Measurements from ENCODE around the gene FBXL4.

The FBXL4 gene

GRCh38 chr6:98947411-98948292, at the start of gene FBXL4:
TSS of gene FBXL4 (minus strand) at chr6:98947946. CDS start at chr6:98926988, 20,958 bp downstream.
- peak; percentile 59 to 70 for DNase-seq (ENCODE audit: low read depth in 2 of 2)

- no peak for DNase-seq (ENCODE audit: low read depth in 2 of 2)
These were observed 47.4 kb upstream of the FBXL4 start for GRCh38 chr6:98995116-98995515.

DNA sequence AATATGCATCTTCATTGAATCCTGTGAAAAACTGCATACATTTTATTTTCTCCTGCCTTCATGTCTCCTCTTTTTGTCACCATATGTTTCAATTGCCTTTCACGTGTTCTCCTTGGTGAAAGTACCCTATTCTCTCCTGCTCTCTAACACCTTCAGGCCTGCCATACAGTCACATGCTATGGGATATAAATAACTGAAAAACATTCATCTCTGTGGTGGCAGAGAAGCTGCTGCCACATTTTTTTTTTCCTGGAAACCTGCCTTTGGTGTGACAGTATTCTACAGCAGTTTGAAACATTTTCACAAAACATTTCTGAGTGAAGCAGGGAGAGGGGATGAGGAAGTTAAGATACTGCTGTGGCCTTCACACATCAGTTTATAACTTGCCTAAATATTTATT, 44.8 kb upstream of the FBXL4 start:
- no peak for DNase-seq (ENCODE audit: low read depth in 2 of 2)

GRCh38 chr6:98986071-98986615, 38.4 kb upstream of the FBXL4 start:
- no peak for DNase-seq (ENCODE audit: low read depth in 2 of 2)

- no peak for DNase-seq (ENCODE audit: low read depth in 2 of 2)
These were observed 37.6 kb upstream of the FBXL4 start for GRCh38 chr6:98985391-98985790.

GRCh38 chr6:98984121-98984520, 36.4 kb upstream of the FBXL4 start:
- DNase-seq (ENCODE audit: low read depth in 2 of 2) = no peak

DNA sequence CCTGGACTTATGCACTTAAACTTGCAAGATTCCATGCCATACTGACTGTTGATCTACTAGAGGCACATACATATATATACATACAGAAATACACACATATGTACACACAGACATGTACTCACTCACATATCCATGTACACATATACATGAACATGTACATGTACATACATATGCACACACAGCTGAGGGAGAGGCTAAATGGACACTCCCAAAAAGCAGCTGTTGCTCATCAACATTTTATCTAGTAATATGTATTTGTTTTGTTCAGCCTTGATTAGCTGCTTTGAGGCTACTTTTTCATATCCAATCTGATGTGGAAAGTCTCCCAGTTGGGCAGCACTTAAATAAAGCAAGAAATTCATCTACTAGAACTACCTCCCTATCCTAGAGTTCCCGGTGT, 33.7 kb upstream of the FBXL4 start:
- DNase-seq (ENCODE audit: low read depth in 2 of 2) = no peak

DNA sequence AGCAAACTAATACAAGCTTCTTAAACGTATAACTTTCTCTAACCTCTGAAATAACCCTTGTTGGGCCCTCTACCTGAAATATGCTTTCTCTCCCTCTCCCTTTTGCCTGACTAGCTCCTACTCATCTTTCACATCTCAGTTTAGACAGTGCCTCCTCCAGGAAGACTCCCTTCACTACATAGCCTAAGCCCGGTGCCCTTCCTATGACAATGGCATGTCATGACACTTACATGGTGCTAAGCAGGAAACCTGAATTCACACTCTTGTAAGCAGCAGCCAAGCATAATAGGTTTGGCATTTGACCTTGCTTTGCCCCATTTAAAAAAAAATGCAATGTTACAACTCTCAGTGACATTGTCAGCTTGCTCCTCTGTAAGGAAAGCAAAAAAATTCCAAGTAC, 33.1 kb upstream of the FBXL4 start:
- no peak for DNase-seq (ENCODE audit: low read depth in 2 of 2)

GRCh38 chr6:98977671-98978292, 30.0 kb upstream of the FBXL4 start:
- DNase-seq (ENCODE audit: low read depth in 2 of 2) = no peak

DNA sequence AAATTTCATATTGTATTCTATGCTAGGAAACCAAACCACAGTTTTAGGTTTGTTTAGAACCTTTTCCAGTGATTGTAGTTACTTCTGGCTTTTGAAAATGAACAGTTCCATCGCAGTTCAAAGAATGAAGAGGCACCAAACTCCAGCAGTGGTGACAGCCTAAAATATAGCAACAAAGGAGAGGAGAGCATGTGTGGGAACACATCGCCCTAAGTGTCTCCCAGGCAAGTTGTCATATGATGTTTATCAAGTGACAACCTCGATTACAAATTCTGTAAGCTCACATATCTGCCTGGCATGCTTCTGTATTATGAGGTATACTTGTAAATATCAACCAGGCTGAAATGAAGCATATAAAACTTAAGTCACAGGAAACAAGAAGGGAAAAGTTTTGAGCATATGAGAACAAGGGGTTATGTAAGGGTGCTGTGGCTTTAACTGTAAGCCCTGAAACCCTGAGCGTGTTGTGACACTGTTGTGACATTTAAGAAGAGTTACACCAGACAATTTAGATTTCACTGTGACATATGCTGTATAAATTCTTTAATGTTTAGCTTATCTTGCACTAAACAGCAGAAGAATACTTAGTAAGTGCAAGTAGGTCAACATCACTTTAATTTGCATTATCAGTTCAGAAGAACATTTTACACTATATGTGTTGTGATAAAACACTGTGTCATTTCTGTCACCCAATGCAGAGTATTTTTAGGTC, 29.1 kb upstream of the FBXL4 start:
- no peak for DNase-seq (ENCODE audit: low read depth in 2 of 2)

GRCh38 chr6:98975421-98975820, 27.7 kb upstream of the FBXL4 start:
- DNase-seq (ENCODE audit: low read depth in 2 of 2) = no peak

DNA sequence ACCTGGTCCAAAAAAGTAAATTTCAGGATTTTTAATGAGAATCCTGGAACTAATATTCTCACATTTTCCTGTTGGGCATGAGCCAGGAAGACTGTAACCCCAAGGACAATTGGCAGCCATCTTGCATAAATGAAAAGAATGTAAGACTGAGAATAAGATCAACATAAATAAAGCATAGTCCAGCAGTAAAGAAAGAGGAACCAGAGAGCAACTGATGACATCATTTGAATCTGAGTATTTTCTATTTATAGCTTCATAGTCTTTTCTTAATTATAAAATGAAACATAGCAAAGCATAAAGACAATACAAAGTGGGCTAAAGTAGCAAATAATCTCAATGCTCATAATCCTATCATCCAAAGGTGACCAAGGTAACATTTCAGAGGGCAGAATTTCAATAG, 26.6 kb upstream of the FBXL4 start:
- DNase-seq (ENCODE audit: low read depth in 2 of 2) = no peak

GRCh38 chr6:98973571-98973970, 25.8 kb upstream of the FBXL4 start:
- DNase-seq (ENCODE audit: low read depth in 2 of 2) = no peak

DNA sequence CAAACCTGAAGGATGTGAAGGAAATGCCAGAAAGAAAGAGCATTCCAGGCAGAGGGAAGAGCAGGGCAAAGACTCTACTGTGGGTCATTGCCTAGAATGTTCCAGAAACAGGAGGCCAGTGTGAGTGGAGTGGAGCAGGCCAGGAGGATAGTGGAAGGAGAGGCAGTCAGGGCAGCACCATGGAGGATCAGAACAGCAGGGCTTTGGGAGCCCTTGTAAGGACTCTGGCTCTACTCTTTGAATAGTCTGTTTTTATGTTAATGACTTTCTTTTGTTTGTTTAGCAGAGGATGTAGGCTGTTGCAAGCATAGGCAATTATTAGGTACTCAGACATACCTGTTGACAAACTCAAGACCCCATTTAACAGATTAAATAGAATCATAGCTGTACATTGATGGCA, 23.6 kb upstream of the FBXL4 start:
- DNase-seq (ENCODE audit: low read depth in 2 of 2) = no peak

DNA sequence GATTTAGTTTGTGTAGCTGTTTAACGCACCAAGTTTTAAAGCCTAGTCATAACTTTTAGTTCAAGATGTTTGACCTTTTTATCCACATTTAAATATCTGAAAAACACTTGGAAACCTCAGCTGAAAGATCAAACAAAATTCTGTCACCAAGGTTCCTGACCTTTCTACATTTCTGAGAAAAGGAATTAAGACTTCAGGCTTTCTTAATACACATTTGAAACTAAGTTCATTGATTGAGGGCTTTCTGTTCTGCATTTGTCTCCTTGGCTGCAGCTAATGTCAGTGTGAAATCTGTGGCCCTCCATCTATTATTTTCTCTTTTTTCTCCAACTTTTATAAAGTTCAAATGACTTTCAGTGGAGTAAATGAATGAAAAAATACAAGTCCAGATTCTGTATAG, 22.7 kb upstream of the FBXL4 start:
- DNase-seq (ENCODE audit: low read depth in 2 of 2) = no peak

DNA sequence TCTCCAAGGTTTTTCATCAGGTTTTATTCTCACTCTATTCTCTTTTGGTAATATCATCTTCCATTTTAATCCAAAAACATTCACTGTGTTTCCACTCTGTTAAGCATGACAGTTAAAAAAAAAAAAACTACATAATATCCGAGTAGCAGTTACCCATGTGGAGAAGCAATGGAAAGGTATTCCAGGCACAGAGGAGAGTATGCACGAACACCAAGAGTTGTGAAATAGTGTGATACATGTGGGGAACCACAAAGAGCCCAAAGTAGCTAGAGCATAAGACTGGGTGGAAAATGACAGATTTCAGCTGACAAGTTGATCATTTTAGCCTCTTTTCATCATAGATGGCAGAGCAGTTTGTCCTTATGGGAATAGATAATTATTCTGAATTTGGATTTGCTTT, 19.9 kb upstream of the FBXL4 start:
- DNase-seq (ENCODE audit: low read depth in 2 of 2) = no peak

DNA sequence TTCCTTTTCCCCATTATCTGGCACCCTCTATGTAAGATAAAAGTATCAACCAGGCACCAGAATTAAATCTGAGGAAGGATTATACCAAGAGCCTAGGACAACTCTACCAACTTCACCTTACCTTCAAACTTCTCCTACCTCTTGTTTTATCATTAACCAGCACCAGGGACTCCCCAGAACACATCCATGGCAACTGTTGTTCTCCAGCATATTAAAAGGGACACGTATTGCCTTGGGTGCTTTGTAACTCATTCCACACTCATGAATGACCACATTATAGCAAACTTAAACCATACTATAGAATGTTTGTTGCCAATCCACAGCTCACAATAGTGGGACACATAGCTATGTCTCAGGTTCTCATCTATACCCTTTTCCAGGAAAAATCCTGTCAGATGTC, 11.9 kb upstream of the FBXL4 start:
- DNase-seq (ENCODE audit: low read depth in 2 of 2) = no peak

GRCh38 chr6:98958776-98959175, 11.0 kb upstream of the FBXL4 start:
- DNase-seq (ENCODE audit: low read depth in 2 of 2) = no peak

- DNase-seq (ENCODE audit: low read depth in 2 of 2) = no peak
These were observed 9.7 kb upstream of the FBXL4 start for GRCh38 chr6:98957450-98957849.

DNA sequence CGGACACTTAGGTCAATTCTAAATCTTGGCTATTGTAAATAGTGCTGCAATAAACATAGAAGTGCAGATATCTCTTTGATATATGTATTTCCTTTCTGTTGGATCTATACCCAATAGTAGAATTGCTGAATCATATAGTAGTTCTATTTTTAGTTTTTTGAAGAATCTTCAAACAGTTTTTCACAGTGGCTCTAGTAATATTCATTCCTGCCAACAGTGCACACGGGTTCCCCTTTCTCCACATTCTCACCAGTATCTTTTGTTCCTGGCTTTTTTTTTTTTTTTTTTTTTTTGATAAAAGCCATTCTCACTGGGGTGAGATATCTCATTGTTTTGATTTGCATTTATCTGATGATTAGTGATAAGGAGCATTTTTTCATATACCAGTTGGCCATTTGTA, 1.8 kb upstream of the FBXL4 start:
- DNase-seq (ENCODE audit: low read depth in 2 of 2) = no peak

GRCh38 chr6:98946879-98947410, 801 bp downstream of the FBXL4 start:
- no peak for DNase-seq (ENCODE audit: low read depth in 2 of 2)

- no peak for DNase-seq (ENCODE audit: low read depth in 2 of 2)
These were observed 1.4 kb downstream of the FBXL4 start for GRCh38 chr6:98946266-98946878.

All from stimulated activated CD8-positive, alpha-beta memory T cell treated with anti-CD3 and anti-CD28 coated beads, Interleukin-15, amount 100 ng/mL, for 4 hours (primary cell).